Motor neuron (in vitro differentiated cells): ENCODE measurements around the gene ZMYND8. TPM values are rescaled to one million over a fixed set of nuclear protein-coding genes. Genes with fewer than 3 reads are reported as not detected.
A peak's percentile ranks its signal among the peaks of the same experiment; 100 is the strongest.
"Not testable (repeated sequence)": the region's sequence is repeated elsewhere in the genome, so short reads cannot be mapped to it uniquely, and the experiment has no call there.

Source experiments
- ATAC-seq, 8 experiments: fragments of 200-7000 bp; cut with Tn5 transposase; replicated peaks in 6 of 8; 2 replicates each; pipeline ENCODE4 v1.8.0; 2021; ENCODE audit warnings: mild to moderate bottlenecking in 8 of 8, moderate library complexity in 8 of 8
- H3K27ac ChIP-seq, 2 donors: fragments of 250-450 bp; sonication (Bioruptor Pico); 2 replicates each; pipeline ENCODE4 v1.9.0; 2021; ENCODE audit warnings: antibody characterized with exemption in 2 of 2, mild to moderate bottlenecking in 2 of 2, moderate library complexity in 1 of 2
- H3K4me1 ChIP-seq, 2 donors: fragments of 250-450 bp; sonication (Bioruptor Pico); replicated peaks in 1 of 2; 2 replicates each; pipeline ENCODE4 v1.6.1; 2021; ENCODE audit warnings: antibody characterized with exemption in 2 of 2, mild to moderate bottlenecking in 2 of 2, moderate library complexity in 1 of 2
- H3K4me3 ChIP-seq, 5 donors: fragments of 250-450 bp; sonication (Bioruptor Pico); 2 replicates each; pipeline ENCODE4 v1.9.0; 2021; ENCODE audit warnings: antibody characterized with exemption in 5 of 5, mild to moderate bottlenecking in 5 of 5, moderate library complexity in 4 of 5
- WGBS, 10 experiments: fragments of 450-650 bp; shearing (Covaris generic); methylation state at CpG; one replicate each; pipeline ENCODE4 v1.0.0; 2022; 5-methylcytosine and 5-hydroxymethylcytosine counted together
- in situ Hi-C, 9 experiments: fragments of 400-800 bp; cut with MboI; loops; one replicate each; pipeline ENCODE4 v1.15.0; 2021; ENCODE audit warnings: low sequenced_read_pairs in 9 of 9, low pct_unique_long_range_greater_than_20kb in 2 of 9; ENCODE audit not compliant: unreplicated experiment in 9 of 9
- total RNA-seq, 8 experiments: library from RNA; unstranded; fragments of 300-600 nt; gene quantifications; 2 replicates each; pipeline versions ENCODE4 v1.2.3 to v1.2.4, GENCODE V29; 2022

The ZMYND8 gene
- total RNA-seq, 8 experiments from 2014 or later: 18.1 to 90.8 (median 36.7) TPM

GRCh38 chr20:47385968-47386367 lies 29.5 kb upstream of the ZMYND8 start:
- H3K4me3 ChIP-seq, ATAC-seq, H3K4me1 ChIP-seq, H3K27ac ChIP-seq: not testable (repeated sequence)
- in situ Hi-C loops: loop anchor here in 6 of 9 experiments (10.0 to 25.0 kb wide), 7 partner anchors 99 to 624 kb away; no protein-coding TSS in a partner anchor
- WGBS, 10 experiments: 82 to 100% (median 92%) methylated on average over 1 to 5 of the region's 5 CpGs; no CpG with 5 or more reads in 5 of the 10 experiments

GRCh38 chr20:47382746-47383415 lies 26.4 kb upstream of the ZMYND8 start:
- in situ Hi-C loops: loop anchor here in 6 of 9 experiments (10.0 to 25.0 kb wide), 7 partner anchors 96 to 621 kb away; no protein-coding TSS in a partner anchor
- Histone ChIP-seq H3K4me1 (peaks cover 0 to 6% of the 10 kb centered on the region in 2 donors), H3K27ac (no peak overlapping the region), H3K4me3 (no peak overlapping the region)
- ATAC-seq: no peak
- WGBS, 10 experiments: 69 to 100% (median 91%) methylated on average over 1 to 4 of the region's 5 CpGs

GRCh38 chr20:47380481-47380880 lies 24.0 kb upstream of the ZMYND8 start:
- H3K4me3 ChIP-seq: no peak overlapping the region
- peaks cover 0 to 6% of the 10 kb centered on the region in 2 donors for H3K4me1 ChIP-seq
- 58 to 100% (median 90%) methylated on average over 1 to 4 of the region's 4 CpGs; no CpG with 5 or more reads in 4 of the 10 experiments for WGBS, 10 experiments
- in situ Hi-C loops: loop anchor here in 6 of 9 experiments (10.0 to 25.0 kb wide), 7 partner anchors 93 to 618 kb away; no protein-coding TSS in a partner anchor
- no peak for ATAC-seq
- no peak overlapping the region for H3K27ac ChIP-seq

GRCh38 chr20:47379433-47380150 lies 23.1 kb upstream of the ZMYND8 start:
- H3K27ac ChIP-seq: no peak overlapping the region
- H3K4me1 ChIP-seq: peaks cover 0 to 6% of the 10 kb centered on the region in 2 donors
- H3K4me3 ChIP-seq: no peak overlapping the region
- ATAC-seq: peak in 1 of 8 experiments; percentile 14
- WGBS, 10 experiments: 61 to 100% (median 91%) methylated on average over 2 to 6 of the region's 15 CpGs; no CpG with 5 or more reads in 4 of the 10 experiments
- in situ Hi-C loops: loop anchor here in 6 of 9 experiments (10.0 to 25.0 kb wide), 7 partner anchors 92 to 617 kb away; no protein-coding TSS in a partner anchor

GRCh38 chr20:47377122-47377722 lies 20.7 kb upstream of the ZMYND8 start:
- in situ Hi-C loops: loop anchor here in 6 of 9 experiments (25.0 kb wide), 5 partner anchors 90 to 615 kb away; no protein-coding TSS in a partner anchor
- Histone ChIP-seq H3K4me1 (no peaks in the 10 kb centered on the region), H3K4me3 (no peak overlapping the region), H3K27ac (no peak overlapping the region)
- WGBS, 10 experiments: 50 to 92% (median 77%) methylated on average over 1 to 4 of the region's 4 CpGs; no CpG with 5 or more reads in 1 of the 10 experiments
- no peak for ATAC-seq

- H3K4me3 ChIP-seq, H3K4me1 ChIP-seq, H3K27ac ChIP-seq: not testable (repeated sequence)
- in situ Hi-C loops: loop anchor here in 6 of 9 experiments (25.0 kb wide), 5 partner anchors 89 to 614 kb away; no protein-coding TSS in a partner anchor
- 0 to 100% (median 96%) methylated on average over 1 to 6 of the region's 7 CpGs; no CpG with 5 or more reads in 3 of the 10 experiments for WGBS, 10 experiments
- peak in 2 of 8 experiments; percentile 70 to 86 for ATAC-seq
Measured at GRCh38 chr20:47376096-47376643, 19.7 kb upstream of the ZMYND8 start.

- H3K27ac ChIP-seq, H3K4me1 ChIP-seq, H3K4me3 ChIP-seq, in situ Hi-C loops, ATAC-seq: not testable (repeated sequence)
- WGBS, 10 experiments: 88 to 100% (median 100%) methylated on average over 2 to 6 of the region's 8 CpGs; no CpG with 5 or more reads in 5 of the 10 experiments
Measured at GRCh38 chr20:47374121-47374520, 17.6 kb upstream of the ZMYND8 start.

GRCh38 chr20:47373206-47373733 lies 16.8 kb upstream of the ZMYND8 start:
- WGBS, 10 experiments: 20 to 100% (median 80%) methylated on average over 1 to 2 of the region's 2 CpGs; no CpG with 5 or more reads in 5 of the 10 experiments
- H3K4me3 ChIP-seq: no peak overlapping the region
- in situ Hi-C loops: no loop called here
- no peak for ATAC-seq
- H3K4me1 ChIP-seq: peaks cover 0 to 3% of the 10 kb centered on the region in 2 donors
- no peak overlapping the region for H3K27ac ChIP-seq

GRCh38 chr20:47370850-47371782 lies 14.6 kb upstream of the ZMYND8 start:
- peak in 1 of 8 experiments; percentile 38 for ATAC-seq
- 69 to 100% (median 77%) methylated on average over 2 to 13 of the region's 15 CpGs; no CpG with 5 or more reads in 2 of the 10 experiments for WGBS, 10 experiments
- Histone ChIP-seq H3K4me3 (no peak overlapping the region), H3K27ac (no peak overlapping the region), H3K4me1 (peaks cover 0 to 3% of the 10 kb centered on the region in 2 donors)
- in situ Hi-C loops: no loop called here

- ATAC-seq: no peak
- no peak overlapping the region for H3K27ac ChIP-seq
- peaks cover 0 to 3% of the 10 kb centered on the region in 2 donors for H3K4me1 ChIP-seq
- in situ Hi-C loops: no loop called here
- H3K4me3 ChIP-seq: no peak overlapping the region
- 80 to 100% (median 97%) methylated on average over 1 to 10 of the region's 10 CpGs; no CpG with 5 or more reads in 4 of the 10 experiments for WGBS, 10 experiments
Measured at GRCh38 chr20:47370214-47370613, 13.7 kb upstream of the ZMYND8 start.

GRCh38 chr20:47368301-47368700 lies 11.8 kb upstream of the ZMYND8 start:
- ATAC-seq: no peak
- WGBS, 10 experiments: 60 to 100% (median 82%) methylated on average over 1 to 7 of the region's 7 CpGs
- in situ Hi-C loops: no loop called here
- Histone ChIP-seq H3K27ac (no peak overlapping the region), H3K4me1 (peaks cover 0 to 3% of the 10 kb centered on the region in 2 donors), H3K4me3 (no peak overlapping the region)
